Measurements from ENCODE around the gene ZNF500.

ZNF500 gene

DNA sequence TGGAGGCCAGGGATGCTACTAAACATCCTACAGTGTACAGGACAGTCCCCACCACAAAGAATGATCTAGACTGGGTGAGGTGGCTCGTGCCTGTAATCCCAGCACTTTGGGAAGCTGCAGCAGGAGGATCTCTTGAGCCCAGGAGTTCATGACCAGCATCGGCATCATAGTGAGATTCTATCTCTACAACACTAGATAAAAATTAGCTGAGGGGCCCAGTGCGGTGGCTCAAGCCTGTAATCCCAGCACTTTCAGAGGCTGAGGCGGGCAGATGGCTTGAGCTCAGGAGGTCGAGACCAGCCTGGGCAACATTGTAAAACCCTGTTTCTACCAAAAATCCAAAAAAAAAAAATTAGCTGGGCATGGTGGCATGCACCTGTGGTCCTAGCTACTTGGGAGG is 5.4 kb upstream of the ZNF500 start:
- DNase-seq (ENCODE audit: low read depth, low spot score) = no peak

DNA sequence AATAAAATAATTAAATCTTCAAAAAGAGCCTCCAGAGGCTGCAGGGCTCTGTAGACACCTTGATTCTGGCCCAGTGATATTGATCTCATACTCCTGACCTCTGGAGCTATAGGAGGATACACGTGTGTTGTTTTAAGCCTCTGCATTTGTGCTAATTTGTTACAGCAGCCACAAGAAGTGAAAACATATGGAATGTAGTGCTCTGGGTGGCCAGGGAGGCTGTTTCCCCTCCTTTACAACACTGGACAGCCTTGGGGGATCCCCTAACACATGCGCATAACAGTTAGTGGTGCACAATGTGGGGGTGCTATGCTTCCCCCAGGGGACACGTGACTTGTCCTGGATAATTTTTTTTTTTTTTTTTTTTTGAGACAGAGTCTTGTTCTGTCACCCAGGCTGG is 4.7 kb upstream of the ZNF500 start:
- no peak for DNase-seq (ENCODE audit: low read depth, low spot score)

DNA sequence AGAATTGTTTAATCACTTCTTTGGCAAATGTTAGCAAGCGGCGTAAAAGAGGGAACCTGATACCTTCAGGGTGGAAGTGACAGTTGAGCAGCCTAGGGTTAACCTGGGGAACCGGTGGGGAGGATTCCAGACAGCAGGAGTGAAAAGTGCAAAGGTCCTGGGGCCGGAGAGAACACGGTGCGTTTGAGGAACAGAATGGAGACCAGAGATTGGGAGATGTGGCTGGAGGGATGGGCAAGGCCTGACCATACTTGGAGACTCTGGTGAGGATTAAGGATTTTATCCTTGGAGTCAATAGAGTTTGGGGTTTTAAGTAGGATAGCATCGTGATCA is 2.3 kb upstream of the ZNF500 start:
- DNase-seq (ENCODE audit: low read depth, low spot score) = no peak

DNA sequence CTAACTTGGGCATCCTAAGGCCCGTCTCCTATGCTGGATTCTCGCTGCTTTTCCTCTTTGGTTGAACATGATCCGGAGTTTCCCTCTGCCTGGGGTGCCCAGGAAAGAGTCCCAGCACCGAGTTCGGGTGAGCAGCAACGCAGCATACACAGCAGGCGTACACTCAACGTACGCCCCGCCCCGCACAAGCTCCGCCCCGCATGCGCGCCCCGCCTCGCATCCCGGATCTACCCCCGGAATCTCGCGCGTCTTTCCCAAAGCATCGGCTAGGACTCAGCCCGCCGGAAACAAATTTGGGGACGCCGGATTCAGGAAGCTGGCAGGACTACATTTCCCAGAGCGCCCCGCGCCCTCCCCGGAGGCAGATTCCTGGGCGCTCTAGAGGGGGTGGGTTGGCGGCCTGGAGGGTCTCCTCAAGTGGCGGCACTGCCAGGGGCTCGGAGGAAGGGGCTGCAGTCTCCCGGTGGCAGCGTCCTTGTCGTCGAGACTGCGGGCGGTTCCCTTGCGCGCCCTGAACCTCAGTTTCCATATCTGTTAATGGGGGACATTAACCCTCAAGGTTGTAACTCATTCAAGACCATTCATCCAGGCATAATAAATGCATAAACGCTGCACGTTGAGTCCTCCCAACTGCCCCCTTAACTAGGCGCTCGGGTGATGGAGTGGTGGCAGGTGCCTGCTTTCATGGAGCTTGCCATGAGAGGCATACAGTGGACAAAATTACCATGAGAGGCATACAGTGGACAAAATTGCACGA is 1.8 kb upstream of the ZNF500 start:
- peak; percentile 88 for DNase-seq (ENCODE audit: low read depth, low spot score)

DNA sequence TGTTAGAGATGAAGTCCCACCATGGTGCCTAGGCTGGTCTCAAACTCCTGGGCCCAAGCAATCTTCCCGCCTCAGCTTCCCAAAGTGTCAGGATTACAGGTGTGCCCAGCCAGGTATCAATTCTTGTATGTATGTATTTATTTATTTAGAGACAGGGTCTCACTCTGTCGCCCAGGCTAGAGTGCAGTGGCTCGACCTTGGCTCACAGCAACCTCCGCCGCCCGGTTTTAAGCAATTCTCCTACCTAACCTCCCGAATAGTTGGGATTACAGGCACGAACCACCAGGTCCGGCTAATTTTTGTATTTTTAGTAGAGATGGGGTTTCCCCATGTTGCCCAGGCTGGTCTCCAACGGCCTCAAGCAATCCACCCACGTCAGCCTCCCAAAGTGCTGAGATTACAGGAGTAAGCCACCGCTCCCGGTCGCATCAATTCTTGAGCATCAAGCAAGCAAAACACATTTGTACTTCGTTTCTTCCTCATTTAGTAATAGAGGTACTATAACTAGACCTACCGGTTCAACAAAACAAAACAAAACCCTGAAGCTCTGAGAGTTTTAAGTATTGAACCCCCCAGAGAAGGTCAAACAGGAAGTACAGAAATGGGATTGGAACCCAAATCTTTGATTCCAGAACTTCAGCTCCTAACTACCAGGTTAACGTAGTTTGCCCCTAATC is 1.0 kb upstream of the ZNF500 start:
- no peak for DNase-seq (ENCODE audit: low read depth, low spot score)

DNA sequence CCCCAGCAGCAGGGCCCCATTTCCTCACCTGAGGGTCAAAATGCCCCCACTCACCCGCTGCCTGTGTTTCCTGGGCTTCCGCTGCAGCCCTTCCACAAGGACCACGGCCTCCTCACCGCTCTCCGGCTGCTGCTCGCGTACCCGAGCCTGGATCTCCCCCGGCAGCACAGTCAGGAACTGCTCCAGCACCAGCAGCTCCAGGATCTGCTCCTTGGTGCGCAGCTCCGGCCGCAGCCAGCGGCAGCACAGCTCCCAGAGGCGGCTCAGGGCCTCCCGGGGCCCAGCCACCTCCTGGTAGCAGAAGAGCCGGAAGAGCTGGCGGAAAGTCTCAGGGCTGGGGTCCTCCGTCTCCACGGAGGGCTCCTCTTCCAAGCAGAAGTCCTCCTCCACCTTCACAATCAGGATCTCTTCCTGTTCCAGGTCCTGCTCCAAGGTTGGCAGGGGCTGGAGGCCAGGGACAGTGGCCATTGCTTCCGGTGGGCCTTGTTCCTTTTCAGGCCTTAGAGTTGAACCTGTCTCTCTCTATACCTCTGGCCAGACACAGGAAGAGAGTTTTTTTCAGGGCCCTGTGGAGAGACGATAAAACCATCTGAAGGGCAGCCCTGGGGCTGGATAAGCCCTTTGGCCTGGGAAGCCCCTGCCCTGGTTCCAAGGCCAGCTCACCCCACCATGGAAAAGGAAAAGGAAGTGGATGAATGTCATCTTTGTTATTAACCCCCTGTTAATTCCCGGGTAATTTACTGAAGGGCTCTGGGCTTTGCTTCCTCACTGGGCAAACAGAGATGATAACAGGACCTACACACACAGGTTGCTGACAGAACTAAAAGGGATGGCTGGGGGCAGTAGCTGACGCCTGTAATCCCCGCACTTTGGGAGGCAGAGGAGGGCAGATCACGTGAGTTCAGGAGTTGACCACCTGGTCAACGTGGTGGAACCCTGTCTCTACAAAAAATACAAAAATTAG is 1.2 kb downstream of the ZNF500 start:
- no peak for DNase-seq (ENCODE audit: low read depth, low spot score)

DNA sequence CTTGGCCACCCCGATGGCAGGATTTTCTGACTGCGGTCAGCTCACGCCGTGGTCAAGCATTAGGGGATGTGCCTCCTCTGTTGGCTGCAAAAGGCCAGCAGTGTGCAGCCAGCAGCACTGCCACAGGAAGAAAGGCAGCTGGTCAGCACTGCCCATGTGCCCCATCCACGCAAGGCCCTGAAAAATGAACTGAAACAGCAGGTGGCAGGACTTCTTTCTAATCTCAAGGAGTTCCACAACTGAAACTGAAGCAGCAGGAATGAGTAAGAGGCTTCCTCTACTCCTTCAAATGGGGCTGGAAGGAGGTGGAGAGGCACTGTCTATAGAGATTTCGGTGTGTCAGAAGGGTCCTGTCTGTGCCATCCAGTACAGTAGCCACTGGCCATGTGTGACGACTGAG is 3.2 kb downstream of the ZNF500 start:
- no peak for DNase-seq (ENCODE audit: low read depth, low spot score)

DNA sequence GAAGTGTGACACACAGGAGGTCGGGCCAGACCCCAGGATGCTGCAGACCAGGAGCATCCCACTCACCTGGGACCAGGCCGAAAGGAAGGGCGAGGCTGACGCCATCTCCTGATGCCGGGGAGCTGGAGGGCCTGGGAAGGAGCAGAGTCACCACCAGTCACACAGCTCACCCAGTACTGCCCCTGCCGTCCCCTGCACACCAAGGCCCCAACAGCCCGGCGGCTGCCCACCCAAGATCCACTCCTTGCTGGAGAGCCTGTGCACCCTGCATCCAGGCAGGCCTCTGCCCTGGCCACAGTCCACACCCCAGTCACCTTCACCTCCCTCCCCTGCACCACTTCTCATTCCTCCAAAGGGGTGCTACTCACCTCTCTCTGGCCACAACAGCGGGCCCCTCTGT is 4.8 kb downstream of the ZNF500 start:
- no peak for DNase-seq (ENCODE audit: low read depth, low spot score)

DNA sequence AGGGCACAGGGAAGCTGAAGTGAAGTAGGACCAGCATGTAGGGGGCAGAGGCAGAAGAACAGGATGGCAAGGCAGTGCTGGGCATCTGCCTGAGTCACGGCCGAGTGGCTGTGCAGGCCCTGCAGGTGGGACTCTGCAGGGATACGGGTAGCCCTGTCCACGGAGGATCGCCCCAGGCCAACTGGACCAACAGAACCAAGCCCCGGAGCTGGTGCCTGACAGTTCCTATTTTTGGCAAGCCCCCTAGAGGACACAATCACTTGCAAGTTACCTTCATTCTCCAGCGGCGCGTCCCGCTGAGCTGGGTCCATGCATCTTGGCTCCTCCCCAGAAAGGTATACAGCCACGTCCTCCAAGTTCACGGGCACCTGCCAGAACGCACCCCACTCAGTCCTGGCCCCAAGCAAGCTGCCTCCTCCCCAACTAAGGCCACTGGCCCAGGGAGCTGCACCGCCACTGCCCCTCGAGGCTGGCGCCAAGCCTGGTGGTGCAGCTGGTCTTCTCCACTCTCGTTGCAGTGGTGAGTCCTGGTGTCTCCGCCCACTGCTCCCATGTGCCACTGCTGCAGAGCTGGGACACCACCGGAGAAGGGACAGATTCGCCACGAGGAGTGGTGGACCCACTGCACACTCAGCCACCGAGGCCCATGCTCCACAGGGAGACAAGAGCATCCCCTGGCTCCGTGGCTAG is 6.6 kb downstream of the ZNF500 start:
- DNase-seq (ENCODE audit: low read depth, low spot score) = no peak

DNA sequence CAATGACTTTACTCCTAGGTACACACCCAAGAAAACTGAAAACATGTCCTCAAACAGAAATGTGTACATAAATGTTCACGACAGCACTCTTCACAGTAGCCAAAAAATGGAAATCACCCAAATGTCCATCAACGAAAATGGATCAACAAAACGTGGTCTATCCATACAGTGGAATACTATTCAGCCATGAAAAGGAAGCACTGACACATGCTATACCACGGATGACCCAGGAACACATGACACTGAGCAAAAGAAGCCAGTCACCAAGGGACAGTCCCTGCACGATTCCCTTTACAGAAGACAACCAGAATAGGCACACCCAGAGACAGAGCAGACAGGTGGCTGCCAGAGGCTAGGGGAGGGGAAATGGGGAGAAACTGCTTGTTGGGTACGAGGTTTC is 11.3 kb downstream of the ZNF500 start:
- DNase-seq (ENCODE audit: low read depth, low spot score) = no peak

DNA sequence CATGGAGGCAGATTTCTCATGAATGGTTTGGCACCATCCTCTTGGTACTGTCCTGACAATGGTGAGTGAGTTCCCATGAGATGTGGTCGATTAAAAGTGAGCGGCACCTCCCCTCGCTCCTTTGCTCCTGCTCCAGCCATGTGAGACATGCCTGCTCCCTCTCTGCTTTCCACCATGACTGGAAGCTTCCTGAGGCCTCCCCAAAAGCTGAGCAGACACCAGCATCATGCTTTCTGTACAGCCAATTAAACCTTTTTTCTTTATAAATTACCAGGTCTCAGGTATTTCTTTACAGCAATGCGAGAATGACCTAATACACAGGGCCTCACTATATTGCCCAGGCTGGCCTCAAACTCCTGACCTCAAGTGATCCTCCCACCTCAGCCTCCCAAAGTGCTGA is 12.1 kb downstream of the ZNF500 start:
- no peak for DNase-seq (ENCODE audit: low read depth, low spot score)

DNA sequence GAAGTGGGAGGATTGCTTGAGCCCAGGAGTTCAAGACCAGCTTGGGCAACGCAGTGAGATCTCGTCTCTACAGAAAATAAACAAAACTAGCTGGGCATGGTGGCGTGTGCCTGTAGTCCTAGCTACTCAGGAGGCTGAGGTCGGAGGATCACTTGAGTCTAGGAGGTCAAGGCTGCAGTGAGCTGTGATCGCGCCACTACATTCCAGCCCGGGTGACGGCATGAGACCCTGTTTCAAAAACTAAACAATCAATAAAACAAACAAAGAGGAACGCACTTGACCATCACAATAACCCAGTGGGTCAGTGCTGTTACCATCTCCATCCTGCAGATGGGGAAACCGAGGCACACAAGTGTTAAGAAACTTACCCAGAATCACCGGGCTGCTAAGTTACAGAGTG is 13.7 kb downstream of the ZNF500 start:
- DNase-seq (ENCODE audit: low read depth, low spot score) = no peak

DNA sequence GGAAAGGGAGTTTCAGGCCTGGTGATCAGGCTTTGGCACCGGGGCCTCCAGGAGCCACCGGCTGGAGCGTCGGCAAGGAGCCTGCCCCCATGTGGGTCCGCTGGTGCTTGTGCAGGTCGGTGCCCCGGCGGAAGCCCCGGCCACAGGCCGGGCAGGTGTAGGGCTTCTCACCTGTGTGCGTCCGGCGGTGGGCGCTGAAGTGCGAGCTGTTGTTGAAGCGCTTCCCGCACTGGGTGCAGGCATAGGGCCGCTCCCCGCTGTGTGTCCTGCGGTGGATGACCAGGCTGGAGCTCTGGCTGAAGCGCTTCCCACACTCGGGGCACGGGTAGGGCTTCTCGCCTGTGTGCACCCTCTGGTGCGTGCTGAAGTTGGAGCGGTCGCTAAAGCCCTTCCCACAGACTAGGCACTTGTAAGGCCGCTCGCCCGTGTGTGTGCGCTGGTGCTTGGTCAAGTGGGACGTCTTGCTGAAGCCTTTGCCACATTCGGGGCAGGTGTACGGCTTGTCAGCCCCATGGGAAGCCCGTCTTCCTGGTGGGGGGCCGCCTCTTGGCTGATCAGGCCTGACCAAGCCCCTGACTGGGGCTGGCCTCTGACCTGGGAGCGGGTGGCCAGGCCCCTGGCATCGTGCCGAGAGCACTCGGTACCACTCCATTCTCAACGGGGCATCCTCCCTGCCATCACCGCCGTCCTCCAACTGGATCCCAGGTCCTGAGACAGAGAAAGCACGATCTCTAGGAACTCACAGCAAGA is 14.4 kb downstream of the ZNF500 start:
- no peak for DNase-seq (ENCODE audit: low read depth, low spot score)

DNA sequence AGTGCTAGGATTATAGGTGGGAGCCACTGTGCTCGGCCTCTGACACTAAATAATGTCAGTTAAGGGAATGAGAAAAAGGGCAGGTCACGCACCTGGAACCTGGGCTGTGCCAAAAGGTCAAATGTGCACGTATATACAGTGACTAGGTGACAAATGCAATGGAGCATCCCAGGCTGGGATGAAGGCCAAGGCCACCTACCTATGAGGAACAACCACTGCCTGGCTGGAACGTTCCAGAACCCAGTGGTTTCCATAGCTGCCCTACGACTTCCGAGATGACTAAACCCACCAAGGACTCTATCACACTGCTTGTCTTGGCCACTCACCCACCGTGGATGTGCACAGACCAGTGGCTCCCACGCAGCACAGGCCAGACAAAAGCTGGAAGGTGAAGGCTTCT is 16.1 kb downstream of the ZNF500 start:
- DNase-seq (ENCODE audit: low read depth, low spot score) = no peak

DNA sequence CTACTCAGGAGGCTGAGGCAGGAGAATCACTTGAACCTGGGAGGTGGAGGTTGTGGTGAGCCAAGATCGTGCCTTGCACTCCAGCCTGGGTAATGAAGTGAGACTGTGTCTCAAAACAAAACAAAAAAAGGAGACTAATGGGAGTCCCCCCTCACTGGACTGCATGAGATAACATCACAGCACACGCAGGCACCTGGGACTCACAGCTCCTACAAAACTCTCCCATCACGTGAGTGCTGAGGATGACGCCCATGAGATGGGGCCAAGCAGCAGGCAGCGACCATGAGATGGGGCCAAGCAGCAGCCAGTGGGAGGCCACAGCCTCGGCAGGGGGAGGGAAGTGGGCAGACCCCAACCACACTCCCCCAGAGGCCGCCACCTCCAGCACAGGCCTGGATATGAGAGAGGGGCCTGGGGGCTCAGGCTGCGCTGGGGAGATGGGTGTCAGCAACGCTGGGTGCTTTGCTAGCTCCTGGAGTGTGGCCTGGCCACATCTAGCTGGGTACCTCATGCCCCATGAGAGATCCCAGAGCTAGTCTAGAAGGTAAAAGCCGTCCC is 17.2 kb downstream of the ZNF500 start:
- no peak for DNase-seq (ENCODE audit: low read depth, low spot score)

DNA sequence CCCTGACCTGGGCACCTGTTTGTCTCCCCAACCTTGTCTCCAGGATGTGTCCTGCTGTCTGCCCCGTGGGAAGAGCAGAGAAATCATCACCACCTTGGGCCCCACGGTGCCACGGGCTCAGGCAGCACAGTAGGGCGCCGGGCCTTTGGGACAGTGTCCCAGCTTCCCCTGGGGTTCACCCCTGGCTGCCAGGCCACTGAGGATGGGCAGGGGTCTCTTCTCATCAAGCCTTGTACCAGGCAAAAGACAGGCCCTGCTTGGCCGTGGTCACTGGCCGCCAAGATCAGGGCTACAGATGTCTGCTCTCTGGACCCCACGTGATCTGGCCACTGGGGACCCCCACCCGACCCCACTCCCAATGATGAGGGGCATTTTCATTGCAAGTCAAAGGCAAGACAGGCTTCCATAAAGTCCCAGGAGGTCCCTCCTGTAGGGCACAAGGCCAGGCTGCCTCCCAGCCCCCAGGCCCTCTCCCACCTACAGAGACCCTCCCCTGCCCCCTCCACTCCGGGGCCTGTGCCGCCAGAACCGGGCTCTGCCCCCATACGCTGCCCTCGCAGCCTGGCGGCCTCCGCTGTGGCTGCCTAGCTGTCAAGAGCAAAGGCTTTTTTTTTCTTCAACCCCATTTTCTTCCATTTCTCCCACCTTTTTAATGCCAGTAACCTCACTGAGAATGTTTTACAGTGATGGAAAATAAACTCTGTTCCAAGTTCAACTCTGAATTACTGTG is 18.1 kb downstream of the ZNF500 start:
- no peak for DNase-seq (ENCODE audit: low read depth, low spot score)

DNA sequence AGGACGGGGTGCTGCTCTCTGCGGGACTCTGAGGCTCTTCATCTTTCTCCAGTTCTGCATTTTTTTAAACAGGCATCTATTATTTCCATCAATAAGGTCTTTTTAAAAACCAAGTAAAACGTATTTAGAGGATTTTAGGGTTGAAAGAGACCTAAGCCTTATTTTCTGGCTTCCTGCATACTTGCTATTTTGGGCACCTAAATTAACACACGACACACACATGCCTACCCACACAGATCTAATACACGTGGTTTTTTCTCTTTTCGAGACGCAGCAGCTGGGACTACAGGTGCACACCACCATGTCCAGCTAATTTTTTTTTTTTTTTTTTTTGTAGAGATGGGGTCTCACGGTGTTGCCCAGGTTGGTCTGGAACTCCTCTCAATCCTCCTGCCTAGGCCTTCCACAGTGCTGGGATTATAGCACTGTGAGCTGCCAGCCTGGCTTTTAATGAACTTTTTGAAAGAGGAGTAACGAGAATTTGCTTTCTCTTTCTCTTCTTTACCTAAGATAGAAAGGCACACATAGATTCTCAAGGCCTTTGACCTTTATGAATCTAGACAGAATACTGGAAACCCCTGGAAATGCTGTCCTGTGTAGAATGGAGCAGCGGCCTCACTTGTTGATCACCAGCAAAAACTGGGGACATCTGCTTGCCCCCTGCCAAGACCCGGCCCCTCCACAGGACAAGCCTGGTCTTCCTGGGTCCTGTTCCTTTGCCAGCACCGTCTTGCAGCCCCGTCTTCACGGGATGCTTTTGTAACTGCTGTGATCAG is 18.9 kb downstream of the ZNF500 start:
- DNase-seq (ENCODE audit: low read depth, low spot score) = no peak

DNA sequence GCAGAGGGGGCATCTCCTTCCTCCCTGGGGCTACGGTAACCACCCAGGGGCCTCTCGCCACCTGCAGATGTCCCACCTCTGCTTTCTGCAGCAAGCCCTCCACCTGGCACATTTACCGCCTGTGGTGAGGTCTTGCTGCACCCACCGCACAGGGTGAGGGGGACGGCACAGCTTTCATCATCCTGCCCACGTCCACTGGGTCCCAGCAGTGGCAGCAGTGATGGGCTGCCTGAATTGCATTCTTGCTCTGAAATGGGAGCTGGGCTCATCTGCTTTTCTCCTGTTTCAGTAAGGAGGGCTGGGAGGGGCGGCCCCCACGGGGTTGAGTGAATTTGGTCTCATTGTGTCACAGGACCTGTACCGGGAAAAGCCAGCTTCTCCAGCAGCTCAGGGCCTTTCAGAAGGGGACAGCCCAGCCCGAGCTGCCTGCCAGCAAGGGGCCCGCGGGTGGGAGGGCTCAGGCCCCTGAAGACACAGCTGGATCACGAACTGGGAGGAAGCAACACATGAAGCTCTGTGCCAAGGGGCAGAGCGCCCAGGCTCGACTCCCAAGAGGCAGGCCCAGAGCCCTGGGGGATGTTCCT is 19.9 kb downstream of the ZNF500 start:
- no peak for DNase-seq (ENCODE audit: low read depth, low spot score)

DNA sequence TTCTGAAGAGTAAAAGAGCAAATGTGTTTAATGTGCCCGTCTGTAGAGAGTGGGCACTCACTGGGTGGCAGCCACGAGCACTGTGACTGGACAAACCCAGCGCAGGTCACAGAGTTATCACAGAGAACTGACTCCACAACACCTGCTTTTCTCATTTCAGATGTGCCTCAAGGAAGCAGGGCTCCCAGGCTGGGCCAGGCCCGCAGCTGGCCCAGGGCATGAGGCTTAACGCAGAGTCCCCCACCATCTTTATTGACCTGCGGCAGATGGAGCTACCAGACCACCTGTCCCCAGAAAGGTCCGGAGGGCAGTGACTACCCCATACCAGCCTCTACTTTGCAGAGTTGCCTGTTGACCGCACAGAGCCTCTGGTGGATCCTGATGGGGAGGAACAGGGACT is 20.7 kb downstream of the ZNF500 start:
- no peak for DNase-seq (ENCODE audit: low read depth, low spot score)
